ENCODE measurements around the gene HOMER3. TPM values are rescaled to one million over a fixed set of nuclear protein-coding genes. Genes with fewer than 3 reads are reported as not detected.

Gene HOMER3
- total and polyA plus RNA-seq, 2 donors (not counting 1 experiment from before 2014, with no cell fraction given), result 23.7 to 70.2 TPM

DNA sequence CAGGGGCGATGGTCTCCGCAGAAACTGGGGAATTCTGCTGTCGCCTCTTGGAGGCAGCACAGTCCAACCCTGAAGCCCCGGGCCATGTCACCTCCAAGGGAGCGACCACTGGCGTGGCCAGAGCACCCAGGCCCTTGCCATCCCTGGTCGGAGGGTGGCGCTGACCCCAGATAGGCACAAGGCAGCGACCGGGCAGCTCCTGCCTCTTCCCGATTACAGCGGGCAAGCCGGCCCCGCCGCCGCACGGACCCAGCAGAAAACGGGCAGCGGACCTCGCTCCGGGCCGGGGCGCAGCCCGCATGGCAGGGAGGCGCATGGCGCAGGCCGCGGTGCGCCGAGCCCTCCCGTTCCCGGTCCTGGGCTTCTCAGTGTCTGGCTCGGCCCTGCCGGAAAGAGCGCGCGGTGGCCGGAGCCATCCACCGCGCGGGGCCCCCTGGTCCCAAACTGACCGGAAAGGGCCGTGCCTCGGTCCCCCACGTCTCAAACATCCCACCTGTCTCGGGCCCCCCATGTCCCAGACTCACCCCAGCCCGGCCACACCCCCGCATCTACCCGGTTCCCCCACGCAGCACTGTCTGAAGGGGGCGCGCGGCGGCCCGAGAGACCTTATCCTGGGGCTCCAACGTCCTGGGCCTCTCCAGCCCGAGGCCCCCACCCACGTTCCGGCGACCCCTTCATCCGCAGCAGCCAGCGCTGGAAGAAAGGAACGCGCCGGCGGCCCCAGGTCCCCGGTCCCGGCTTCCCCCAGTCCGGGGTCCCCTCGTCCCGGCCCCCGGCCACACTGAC lies 45.8 kb downstream of the HOMER3 start:
- no peak overlapping the region for H2AFZ ChIP-seq (ENCODE audit: low read length)
- peaks cover 7% of the 10 kb centered on the region for H3K36me3 ChIP-seq (ENCODE audit: control insufficient read depth, insufficient read depth, low read length)
- no peaks in the 10 kb centered on the region for H3K79me2 ChIP-seq (ENCODE audit: control insufficient read depth, insufficient read depth, low read length)
- H4K20me1 ChIP-seq (ENCODE audit: control insufficient read depth, extremely low read depth, insufficient read depth, low read length), result no peaks in the 10 kb centered on the region
- H3K4me1 ChIP-seq (ENCODE audit: control insufficient read depth, extremely low read depth, insufficient read depth, low read length), result peaks cover 2% of the 10 kb centered on the region
- no peak overlapping the region for H3K27ac ChIP-seq (ENCODE audit: insufficient read depth, low read length)
- DNase-seq (ENCODE audit: low read depth in 2 of 2), result peak; percentile 27 to 31
- no peak overlapping the region for H3K9ac ChIP-seq (ENCODE audit: insufficient read depth, low read length)
- H3K27me3 ChIP-seq (ENCODE audit: control insufficient read depth, insufficient read depth, low read length), result peaks cover 19% of the 10 kb centered on the region
- H3K4me2 ChIP-seq (ENCODE audit: extremely low read depth, insufficient read depth, low read length), result peak overlapping the region; percentile 88
- peak overlapping the region in 3 of 4 experiments; percentile 34 to 52 (median 43) for H3K4me3 ChIP-seq (replicated peaks in 1 of 4; ENCODE audit: control extremely low read depth in 1 of 4, insufficient read depth in 1 of 4, low read depth in 3 of 4, low read length in 4 of 4)
- TF ChIP-seq EZH2 (IDR thresholded peaks at IDR 0.05; ENCODE audit: low read length, missing control alignments), result no peak
- TF ChIP-seq, protein P1, sequence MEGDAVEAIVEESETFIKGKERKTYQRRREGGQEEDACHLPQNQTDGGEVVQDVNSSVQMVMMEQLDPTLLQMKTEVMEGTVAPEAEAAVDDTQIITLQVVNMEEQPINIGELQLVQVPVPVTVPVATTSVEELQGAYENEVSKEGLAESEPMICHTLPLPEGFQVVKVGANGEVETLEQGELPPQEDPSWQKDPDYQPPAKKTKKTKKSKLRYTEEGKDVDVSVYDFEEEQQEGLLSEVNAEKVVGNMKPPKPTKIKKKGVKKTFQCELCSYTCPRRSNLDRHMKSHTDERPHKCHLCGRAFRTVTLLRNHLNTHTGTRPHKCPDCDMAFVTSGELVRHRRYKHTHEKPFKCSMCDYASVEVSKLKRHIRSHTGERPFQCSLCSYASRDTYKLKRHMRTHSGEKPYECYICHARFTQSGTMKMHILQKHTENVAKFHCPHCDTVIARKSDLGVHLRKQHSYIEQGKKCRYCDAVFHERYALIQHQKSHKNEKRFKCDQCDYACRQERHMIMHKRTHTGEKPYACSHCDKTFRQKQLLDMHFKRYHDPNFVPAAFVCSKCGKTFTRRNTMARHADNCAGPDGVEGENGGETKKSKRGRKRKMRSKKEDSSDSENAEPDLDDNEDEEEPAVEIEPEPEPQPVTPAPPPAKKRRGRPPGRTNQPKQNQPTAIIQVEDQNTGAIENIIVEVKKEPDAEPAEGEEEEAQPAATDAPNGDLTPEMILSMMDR (conservative IDR thresholded peaks at IDR 0.05 in 1 of 2, IDR thresholded peaks at IDR 0.05 in 1 of 2; ENCODE audit: low read depth in 1 of 2, low read length in 2 of 2), result peak in 1 of 2 donors; percentile 37
- no peaks in the 10 kb centered on the region for H3K9me3 ChIP-seq (ENCODE audit: control insufficient read depth, insufficient read depth, low read depth, low read length)

DNA sequence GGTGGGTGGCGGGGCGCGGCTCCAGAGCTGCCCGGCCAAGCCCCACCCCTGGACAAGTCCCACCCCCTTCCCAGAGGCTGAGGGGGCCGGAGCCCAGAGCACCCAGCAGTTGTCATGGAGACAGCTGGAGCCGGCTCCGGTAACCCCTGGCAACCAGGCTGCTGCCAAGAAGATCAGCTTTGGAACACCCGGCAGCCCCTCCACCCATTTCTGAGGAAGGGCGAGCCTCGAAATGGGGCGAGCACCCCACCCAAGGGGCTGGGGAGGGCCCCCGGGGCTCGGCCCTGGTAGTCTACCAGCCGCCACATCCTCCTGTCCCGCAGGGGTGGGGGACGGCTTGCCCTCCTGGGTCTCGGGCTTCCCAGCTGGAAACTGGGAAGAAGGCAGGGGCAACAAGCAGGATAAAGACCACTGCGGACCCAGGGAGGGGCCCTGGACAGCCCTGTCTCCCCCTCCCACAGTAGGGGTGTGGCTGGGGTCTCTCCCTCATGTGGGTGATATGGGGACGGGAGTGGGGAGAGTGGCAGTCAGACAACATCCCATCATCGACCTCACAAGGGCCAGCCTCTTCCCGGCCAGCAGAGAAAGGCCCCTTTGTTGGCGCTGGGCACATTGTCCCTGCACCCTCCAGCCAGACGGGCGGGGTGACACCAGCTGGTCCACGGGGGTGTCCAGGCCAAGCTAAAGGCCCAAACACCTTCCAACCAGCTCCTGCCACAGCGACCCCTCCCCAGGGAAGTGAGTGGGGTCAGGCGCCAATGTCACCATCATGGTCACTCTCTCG lies 46.6 kb downstream of the HOMER3 start:
- peak; percentile 55 to 62 for DNase-seq (ENCODE audit: low read depth in 2 of 2)
- Histone ChIP-seq H3K4me1 (ENCODE audit: control insufficient read depth, extremely low read depth, insufficient read depth, low read length) (peaks cover 2% of the 10 kb centered on the region), H3K79me2 (ENCODE audit: control insufficient read depth, insufficient read depth, low read length) (no peaks in the 10 kb centered on the region), H3K27ac (ENCODE audit: insufficient read depth, low read length) (no peak overlapping the region), H3K4me2 (ENCODE audit: extremely low read depth, insufficient read depth, low read length) (peak overlapping the region; percentile 88), H2AFZ (ENCODE audit: low read length) (no peak overlapping the region), H3K36me3 (ENCODE audit: control insufficient read depth, insufficient read depth, low read length) (peaks cover 1% of the 10 kb centered on the region), H4K20me1 (ENCODE audit: control insufficient read depth, extremely low read depth, insufficient read depth, low read length) (no peaks in the 10 kb centered on the region), H3K27me3 (ENCODE audit: control insufficient read depth, insufficient read depth, low read length) (peaks cover 19% of the 10 kb centered on the region), H3K4me3 (replicated peaks in 1 of 4; ENCODE audit: control extremely low read depth in 1 of 4, insufficient read depth in 1 of 4, low read depth in 3 of 4, low read length in 4 of 4) (peak overlapping the region in 3 of 4 experiments; percentile 34 to 52 (median 43)), H3K9ac (ENCODE audit: insufficient read depth, low read length) (no peak overlapping the region), H3K9me3 (ENCODE audit: control insufficient read depth, insufficient read depth, low read depth, low read length) (no peaks in the 10 kb centered on the region)
- peak; percentile 74 for TF ChIP-seq EZH2 (IDR thresholded peaks at IDR 0.05; ENCODE audit: low read length, missing control alignments)
- TF ChIP-seq, protein P1 (conservative IDR thresholded peaks at IDR 0.05 in 1 of 2, IDR thresholded peaks at IDR 0.05 in 1 of 2; ENCODE audit: low read depth in 1 of 2, low read length in 2 of 2), result no peak

DNA sequence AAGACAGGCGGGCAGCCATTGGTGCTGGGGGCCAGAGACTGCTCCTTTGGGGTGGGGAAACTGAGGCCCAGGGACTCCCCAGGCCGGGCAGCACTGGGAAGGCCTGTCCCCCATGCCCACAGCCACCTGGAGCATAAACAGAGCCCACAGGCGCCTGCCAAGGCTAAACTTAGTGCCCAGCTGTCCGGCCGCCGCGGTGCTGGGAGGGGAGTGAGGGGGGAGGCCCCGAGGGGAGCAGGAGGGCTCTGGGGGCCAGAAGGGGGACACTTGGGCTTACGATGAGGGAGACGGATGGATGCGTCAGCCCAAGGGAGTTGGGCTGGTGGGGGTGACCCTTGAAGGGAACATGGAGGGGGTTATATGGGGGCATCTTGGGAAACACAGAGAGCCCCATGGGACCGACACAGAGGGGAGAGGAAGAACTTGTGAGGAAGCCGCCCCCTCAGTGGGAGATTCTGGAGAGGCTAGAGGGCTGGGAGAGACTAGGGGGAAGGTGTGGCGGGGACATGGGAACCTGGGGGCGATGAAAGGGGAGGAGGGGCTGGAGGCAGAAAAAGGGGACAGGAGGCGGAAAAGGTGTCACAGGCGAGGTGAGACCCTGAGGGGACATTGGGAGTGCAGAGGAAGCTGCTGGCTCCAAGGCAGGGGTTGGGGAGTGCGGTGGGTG lies 47.3 kb downstream of the HOMER3 start:
- Histone ChIP-seq H3K4me1 (ENCODE audit: control insufficient read depth, extremely low read depth, insufficient read depth, low read length) (peaks cover 2% of the 10 kb centered on the region), H3K27me3 (ENCODE audit: control insufficient read depth, insufficient read depth, low read length) (peaks cover 19% of the 10 kb centered on the region), H3K4me2 (ENCODE audit: extremely low read depth, insufficient read depth, low read length) (no peak overlapping the region), H3K9me3 (ENCODE audit: control insufficient read depth, insufficient read depth, low read depth, low read length) (no peaks in the 10 kb centered on the region), H2AFZ (ENCODE audit: low read length) (no peak overlapping the region), H3K36me3 (ENCODE audit: control insufficient read depth, insufficient read depth, low read length) (no peaks in the 10 kb centered on the region), H3K27ac (ENCODE audit: insufficient read depth, low read length) (no peak overlapping the region), H3K79me2 (ENCODE audit: control insufficient read depth, insufficient read depth, low read length) (no peaks in the 10 kb centered on the region), H4K20me1 (ENCODE audit: control insufficient read depth, extremely low read depth, insufficient read depth, low read length) (no peaks in the 10 kb centered on the region), H3K9ac (ENCODE audit: insufficient read depth, low read length) (no peak overlapping the region), H3K4me3 (replicated peaks in 1 of 4; ENCODE audit: control extremely low read depth in 1 of 4, insufficient read depth in 1 of 4, low read depth in 3 of 4, low read length in 4 of 4) (no peak overlapping the region)
- DNase-seq (ENCODE audit: low read depth in 2 of 2), result no peak
- TF ChIP-seq, protein P1 (conservative IDR thresholded peaks at IDR 0.05 in 1 of 2, IDR thresholded peaks at IDR 0.05 in 1 of 2; ENCODE audit: low read depth in 1 of 2, low read length in 2 of 2), result no peak
- TF ChIP-seq EZH2 (IDR thresholded peaks at IDR 0.05; ENCODE audit: low read length, missing control alignments), result no peak
